GM19324 (cell line): ENCODE measurements around the gene ANKRD28.
A peak's percentile ranks its signal among the peaks of the same experiment; 100 is the strongest.
"Not testable (repeated sequence)": the region's sequence is repeated elsewhere in the genome, so short reads cannot be mapped to it uniquely, and the experiment has no call there.

Experiments used
- ATAC-seq: cut with Tn5 transposase; IDR thresholded peaks from one replicate; pipeline ENCODE4 v1.9.1; 2021; ENCODE audit warnings: mild to moderate bottlenecking, moderate library complexity; ENCODE audit not compliant: unreplicated experiment, low FRiP score

ANKRD28 gene

DNA sequence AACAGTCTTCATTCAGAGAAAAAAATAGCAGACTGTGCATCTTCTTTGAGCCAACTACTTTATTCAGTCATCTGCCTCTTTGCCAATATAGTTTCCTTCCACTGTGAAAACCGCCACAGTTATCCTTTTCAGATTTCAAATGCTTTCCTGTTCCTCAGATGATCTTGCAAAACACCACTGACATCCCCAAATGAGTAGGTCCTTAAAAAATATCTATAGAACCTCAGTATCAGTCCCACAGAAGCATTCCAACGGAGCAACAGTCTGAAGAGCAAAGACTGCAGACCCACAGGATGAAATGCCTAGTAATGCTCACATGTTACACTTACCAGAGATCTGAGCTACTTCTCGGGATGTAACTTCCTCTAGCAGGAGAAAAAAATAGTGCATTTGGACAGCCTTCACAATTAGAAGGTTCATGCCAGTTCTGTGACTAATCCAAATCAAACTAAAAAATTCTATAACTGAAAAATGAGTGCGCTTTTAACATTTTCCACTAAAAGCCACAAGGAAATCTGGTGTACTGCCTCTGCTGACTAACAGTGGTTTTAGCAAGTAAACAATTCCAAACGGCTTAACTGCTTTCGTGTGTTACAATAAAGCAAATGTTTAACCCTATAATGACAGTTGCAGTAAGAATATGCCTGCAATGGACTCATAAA, at the start of gene ANKRD28:
TSS of gene ANKRD28 (minus strand) at position 338 of the 662 bp plus-strand sequence. CDS start 1,458 bp downstream, outside the sequence.
- ATAC-seq: peak; percentile 32

DNA sequence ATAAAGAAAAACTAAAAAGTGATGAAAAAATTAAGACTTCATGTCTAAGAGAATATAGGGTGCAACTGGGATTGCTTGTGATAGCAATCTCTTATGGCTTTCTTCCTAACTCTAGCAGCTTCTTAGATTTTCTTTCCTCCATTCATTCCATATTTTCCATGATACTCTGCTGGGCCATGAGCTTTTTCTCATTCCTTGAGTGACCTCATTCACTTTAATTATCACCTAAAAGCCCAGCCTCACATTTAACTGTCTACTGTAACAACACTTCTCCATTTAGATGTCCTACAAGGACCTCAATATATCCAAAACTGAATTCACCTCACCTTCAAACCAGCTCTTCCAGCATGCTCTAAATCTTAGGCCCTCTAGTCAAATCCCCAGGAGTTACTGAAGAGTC, 49.5 kb upstream of the ANKRD28 start:
- ATAC-seq: no peak

DNA sequence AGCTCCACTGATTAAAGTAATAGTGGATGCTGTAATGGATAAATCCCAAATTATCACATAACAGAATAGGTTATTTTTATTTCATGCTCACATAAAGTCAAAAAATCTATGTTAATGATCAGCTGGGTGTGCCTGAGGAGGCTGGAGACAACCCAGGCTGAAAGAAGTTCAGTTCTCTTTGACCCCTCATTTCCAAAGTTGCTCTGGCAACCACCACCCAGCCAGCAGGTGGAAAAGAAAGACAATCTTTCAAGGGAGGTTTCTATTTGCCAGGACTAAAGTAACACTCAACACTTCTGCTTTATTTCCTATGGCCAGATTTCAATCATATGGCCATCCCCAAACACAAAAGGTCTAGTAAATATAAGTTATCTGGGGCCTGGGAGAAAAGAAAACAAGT, 48.8 kb upstream of the ANKRD28 start:
- ATAC-seq: no peak

DNA sequence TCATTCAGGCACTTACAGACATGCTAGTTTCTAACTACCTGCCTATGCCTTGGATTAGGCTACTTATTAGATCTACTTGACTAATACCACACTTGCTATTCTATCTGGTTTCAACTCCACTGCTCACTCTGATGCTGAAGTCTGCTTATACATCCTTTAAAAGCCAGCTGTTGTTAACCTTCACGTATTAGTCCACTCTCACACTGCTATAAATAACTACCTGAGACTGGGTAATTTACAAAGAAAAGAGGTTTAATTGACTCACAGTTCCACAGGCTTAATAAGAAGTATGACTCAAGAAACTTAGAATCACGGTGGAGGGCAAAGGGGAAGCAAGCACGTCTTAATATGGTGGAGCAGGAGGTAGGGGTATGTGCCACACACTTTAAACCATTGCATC, 47.7 kb upstream of the ANKRD28 start:
- ATAC-seq: no peak

DNA sequence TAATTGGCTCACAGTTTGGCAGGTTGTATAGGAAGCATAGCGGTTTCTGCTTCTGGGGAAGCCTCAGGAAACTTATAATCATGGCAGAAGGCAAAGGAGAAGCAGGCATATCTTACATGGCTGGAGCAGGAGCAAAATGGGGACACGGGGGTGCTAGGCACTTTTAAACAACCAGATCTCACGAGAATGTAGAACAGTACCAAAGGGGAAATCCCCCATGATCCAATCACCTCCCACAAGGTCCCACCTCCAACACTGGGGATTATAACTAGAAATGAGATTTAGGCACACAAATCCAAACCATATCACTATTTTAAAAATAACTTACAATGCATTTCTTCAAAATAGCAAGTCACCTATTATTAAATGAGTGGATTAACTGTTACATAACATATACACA, 47.1 kb upstream of the ANKRD28 start:
- no peak for ATAC-seq

DNA sequence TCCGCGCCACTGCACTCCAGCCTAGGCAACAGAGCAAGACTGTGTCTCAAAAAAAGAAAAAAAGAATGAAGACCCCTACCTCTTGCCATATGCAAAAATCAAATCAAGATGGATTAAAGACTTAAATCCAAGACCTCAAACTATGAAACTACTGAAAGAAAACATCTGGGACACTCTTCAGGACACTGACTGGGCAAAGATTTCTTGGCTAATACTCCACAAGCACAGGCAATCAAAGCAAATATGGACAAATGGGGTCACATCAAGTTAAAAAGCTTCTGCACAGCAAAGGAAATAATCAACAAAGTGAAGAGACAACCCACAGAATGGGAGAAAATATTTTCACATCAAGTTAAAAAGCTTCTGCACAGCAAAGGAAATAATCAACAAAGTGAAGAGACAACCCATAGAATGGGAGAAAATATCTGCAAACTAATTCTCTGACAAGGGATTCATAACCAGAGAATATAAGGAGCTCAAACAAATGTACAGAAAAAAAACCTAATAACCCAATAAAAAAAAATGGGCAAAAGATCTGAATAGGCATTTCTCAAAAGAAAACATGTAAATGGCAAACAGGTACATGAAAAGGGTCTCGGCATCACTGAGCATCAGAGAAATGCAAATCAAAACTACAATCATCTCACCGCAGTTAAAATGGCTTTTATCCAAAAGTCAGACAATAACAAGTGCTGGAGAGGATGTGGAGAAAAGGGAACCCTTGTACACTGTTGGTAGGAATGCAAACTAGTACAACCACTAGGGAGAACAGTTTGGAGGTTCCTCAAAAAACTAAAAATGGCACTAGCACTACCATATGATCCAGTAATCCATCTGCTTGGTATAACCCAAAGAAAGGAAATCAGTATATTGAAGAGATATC, 43.6 kb upstream of the ANKRD28 start:
- not testable (repeated sequence) for ATAC-seq

DNA sequence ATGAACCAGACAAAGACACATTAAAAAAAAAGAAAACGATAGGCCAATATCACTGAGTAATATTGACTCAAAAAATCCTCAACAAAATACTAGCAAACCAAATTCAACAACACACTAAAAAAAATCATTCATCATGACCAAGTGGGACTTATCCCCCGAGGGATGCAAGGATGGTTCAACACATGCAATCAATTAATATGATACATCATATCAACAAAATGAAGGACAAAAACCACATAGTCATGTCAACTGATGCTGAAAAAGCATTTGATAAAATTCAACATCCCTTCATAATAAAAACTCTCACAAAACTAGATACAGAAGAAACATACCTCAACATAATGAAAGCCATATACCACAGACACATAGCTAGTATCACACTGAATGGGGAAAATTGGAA, 41.8 kb upstream of the ANKRD28 start:
- ATAC-seq: no peak

DNA sequence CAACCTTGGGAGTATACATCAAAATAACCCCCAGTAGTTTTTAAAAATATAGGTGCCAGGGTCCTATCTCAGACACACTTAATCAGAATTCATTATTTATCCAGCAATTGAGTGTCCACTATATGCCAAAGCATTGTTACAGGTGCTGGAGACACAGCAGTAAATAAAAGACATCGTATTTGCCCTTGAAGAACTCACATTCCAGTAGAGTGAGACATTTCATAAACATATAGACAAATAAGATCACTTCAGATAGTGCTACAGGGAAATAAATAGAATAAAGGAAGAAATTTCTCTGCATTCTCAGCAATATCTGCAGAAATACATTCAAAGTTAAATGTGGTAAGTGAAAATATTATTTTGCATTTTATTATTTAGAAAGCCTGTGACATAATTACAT, 34.1 kb upstream of the ANKRD28 start:
- no peak for ATAC-seq

DNA sequence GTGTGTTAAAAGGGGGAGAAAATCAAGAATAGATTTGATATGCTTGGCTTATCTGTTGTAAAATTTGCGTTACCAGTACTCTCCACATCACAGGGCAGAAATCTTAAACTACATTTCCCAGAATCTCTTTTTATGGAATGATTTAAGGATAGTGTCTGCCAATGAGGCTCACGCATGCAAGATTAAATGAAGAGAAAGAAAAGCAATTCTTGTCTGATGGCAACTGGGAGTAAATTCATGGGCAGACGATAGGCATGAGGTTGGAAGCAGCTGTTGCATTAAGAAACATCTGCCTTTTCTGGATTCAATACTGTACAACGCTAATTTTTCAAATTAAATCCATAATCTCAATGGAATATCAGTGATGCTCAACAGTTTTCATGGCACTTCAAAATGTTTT, 27.2 kb upstream of the ANKRD28 start:
- ATAC-seq: no peak

DNA sequence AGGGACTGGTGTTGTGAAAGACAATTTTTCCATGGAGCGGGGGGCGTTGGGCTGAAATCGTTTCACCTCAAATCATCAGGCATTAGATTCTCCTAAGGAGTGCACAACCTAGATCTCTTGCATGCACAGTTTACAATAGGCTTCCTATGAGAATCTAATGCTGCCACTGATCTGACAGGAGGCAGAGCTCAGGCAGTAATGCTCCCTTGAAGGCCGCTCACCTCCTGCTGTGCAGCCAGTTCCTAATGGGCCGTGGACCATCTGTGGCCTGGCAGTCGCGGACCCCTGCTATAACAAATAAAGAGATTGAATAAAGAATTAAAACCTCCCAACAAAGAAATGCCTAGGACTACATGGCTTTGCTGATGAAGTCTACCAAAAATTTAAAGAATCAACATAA, 25.3 kb upstream of the ANKRD28 start:
- no peak for ATAC-seq

DNA sequence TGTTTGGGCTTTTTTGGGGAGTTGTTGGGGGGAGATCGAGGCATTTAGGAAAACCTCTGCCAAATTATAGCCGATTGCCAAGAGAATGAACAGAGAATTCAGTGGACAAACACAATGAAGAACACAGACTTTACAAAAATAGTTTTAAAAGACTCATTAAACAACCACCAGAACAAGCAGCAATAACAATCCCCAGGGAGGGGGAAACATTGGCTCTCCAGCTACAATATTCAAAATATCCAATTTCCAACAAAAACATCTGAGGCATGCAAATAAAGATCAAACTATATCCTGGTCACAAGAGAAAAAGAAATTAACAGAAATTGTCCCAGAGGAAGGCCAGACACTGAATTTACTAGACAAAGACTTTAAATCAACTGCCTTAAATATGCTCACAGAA, 24.5 kb upstream of the ANKRD28 start:
- no peak for ATAC-seq

DNA sequence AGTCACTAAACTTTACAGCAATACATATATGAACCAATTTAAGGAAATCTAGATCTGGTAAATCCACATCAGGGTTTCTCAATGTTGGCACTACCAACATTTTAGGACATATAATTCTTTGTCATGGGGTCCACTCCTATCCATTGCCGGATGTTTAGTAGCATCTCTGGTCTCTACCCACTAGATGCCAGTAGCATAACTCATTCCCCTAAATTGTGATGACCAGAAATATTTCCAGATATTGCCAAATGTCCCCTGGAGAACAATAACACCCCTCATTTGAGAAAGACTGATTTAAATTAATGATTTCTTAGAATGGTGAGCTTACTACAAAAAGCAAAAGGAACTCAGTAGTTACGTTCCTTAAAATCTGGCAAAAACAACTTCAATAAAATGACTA, 23.1 kb upstream of the ANKRD28 start:
- no peak for ATAC-seq

DNA sequence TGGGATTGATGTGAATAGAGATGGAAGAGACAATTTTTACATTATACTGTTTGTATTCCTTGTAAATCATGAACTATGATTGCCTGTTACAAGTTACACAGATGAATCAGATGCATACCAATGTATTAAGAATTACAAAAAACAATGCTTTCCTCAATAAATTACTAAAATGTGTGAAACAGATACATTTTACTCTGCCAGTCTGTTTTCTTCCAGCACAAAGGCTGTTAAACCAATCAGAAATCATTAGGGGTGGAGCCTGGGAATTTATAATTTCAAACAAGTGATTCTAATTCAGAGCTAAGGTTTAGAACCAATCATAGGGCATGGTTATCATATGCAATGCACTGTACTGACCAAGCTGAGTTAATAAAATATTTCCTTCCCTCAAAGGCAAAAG, 21.8 kb upstream of the ANKRD28 start:
- no peak for ATAC-seq

DNA sequence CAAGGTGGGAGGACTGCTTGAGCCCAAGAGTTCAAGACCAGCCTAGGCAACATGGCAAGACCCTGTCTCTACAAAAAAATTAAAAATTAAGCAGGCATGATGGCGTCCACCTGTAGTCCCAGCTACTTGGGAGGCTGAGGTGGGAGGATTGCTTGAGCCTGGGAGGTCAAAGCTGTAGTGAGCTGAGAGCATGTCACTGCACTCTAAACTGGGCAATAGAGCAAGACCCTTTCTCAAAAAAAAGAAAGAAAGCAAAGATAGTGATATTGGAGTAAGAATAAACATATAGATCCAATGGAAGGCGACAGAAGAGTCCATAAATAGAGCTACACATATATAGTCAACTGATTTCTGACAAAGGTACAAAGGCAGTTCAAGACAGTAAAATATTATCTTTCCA, 21.3 kb upstream of the ANKRD28 start:
- ATAC-seq: no peak

DNA sequence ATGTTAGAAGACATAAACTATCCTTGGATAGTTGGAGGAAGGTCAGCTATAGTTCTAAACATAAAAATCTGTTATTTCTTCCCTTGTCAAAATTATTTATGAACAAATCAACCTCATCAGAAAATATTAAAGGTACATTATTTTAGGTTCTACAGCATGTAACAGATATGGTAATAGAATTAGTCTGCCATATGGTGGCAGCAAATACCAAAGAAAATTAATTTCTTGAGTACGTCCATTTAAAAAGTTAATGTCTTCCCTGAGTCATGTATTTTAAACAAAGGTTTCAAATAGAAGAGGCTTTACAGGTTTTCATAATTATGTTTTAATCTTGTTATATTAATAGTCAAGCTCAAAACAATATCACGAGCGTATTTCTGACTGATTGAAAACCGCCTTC, 17.9 kb upstream of the ANKRD28 start:
- no peak for ATAC-seq

DNA sequence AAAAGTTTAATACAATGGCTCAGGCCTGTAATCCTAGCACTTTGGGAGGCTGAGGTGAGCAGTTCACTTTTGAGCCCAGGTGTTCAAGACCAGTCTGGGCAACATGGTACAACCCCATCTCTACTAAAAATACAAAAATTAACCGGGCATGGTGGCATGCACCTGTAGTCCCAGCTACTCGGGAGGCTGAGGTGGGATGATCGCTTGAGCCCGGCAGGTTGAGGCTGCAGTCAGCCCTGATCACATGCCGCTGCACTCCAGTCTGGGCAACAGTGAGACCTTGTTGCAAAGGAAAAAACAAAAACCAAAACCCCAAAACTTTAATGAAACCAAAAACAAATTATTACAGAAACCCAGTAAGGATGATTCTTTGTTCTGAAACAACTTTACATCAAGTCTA, 15.3 kb upstream of the ANKRD28 start:
- not testable (repeated sequence) for ATAC-seq

DNA sequence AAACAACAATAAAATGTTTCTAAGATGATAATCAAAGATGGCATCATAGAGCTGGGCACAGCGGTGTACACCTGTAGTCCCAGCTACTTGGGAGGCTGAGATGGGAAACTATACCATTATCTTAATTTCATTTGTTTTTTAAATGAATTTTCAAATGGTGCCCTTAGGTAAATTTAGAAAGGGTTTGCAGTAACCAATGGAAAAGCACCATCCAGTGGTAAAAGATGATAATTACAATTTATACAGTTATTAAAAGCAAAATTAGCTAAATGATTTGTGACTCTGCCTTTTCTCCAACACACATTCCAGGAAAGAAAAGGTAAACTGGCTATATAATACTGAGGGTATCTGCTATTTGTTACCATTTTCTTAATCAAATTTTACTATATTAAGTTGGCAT, 14.4 kb upstream of the ANKRD28 start:
- no peak for ATAC-seq

DNA sequence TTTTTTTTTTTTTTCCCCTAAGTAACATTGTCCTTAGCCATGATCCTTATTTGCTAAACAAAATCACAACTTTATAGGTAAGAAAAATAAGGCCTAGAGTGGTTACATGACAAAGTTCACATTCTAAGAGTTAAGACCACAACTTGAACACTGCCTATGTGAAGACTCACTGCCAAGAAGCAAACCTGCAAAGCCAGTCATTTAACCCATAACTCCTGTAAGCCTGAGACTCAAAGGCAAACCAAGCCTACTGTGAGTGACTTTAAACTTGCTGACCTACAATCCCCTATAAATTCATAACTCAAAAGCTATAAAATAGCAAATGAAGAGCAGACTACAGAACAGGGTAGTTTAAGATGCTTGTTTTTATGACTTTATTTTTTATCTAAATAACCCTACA, 12.9 kb upstream of the ANKRD28 start:
- ATAC-seq: no peak

DNA sequence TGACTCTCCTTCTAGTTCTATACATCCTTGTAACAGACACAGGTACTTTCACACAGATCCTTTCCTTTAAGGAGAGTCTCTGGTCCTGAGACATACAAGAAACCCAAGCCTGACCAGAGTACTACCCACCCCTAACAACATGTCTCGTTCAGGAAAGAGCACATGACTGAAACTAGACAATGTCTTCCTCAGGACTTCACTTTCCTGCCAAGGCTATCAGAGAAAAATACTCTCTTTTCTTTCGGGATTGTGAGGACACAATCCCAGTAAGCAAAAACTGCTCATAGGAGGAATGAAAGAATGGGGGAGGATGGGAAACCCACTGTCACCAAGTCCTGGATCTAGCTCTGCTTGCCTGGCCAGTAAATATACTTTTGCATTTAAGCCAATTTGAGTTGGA, 11.5 kb upstream of the ANKRD28 start:
- ATAC-seq: no peak

DNA sequence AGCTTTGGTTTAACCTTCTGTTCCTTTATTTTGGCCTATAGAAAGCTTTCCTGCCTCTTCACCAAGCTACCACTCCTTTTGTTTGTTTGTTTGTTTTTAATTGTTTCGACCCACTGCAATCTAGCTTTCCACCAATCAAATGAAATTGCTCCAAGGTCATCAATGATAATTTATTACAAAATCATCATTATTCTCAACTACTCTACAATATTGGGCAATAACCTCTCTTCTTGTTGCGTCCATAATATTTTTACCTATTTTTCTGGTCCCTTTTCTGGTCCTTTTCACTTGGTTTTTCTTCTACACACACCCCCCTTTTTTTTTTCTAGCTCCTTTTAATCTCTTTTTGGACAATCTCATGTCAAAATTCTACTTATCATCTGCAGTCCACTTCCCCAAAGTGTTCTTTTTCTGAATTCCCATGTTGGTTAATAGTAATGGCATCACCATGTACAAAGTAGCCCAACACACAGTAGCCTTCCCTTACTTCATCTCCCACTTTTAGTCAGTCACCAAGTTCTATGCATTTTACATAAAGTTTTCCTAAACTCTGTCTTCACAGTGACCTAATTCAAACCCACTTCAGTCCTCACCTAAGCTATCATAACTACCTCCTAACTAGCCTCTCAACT, 11.0 kb upstream of the ANKRD28 start:
- ATAC-seq: no peak

DNA sequence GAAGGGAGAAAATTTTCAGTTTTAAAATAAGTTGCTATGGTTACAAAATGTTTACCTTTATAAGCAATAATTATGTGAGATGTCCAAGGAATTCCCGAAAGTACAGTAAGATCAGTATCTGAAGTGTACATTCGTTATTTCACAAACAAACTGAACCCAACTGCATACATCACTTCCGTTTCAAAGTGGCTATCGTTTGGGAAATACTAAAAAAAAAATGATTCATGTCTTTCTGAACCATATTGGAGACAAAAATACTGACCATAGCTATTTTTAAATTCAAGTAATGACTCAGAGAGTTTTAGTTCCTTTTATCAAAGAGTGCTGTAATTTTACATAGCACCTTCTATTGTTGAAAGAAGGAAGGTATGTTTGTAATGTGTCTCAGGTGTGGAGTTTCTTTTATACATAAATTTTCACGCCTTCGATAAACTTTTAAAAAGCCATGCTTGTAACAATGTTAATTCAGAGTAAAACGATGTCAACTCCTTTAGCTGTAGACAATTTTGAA, 8.0 kb upstream of the ANKRD28 start:
- peak; percentile 71 for ATAC-seq
